ENCODE data around the gene SGF29.

DNA sequence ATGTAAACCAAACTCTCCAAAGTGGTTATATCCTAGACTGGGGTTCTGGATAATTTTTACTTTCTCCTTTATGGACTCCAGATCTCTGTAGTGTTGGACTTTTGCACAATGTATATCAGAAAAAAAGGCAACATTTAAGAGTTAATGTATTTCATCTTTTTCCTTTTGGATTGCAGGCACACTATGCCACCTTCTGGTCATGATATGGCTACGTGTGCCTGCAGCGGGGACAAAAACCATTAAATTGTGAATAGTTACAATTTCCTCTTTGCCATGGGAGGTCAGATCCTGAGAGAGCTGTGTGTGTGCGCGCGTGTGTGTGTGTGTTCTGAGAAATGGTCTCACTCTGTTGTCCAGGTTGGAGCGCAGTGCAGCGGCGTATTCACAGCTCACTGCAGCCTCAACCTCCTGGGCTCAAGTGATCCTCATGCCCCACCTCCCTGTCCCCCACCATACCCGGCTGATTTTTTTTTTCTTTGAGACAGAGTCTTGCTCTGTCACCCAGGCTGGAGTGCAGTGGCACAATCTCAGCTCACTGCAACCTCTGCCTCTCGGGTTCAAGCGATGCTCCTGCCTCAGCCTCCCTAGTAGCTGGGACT, 4.3 kb upstream of the SGF29 start:
- TF ChIP-seq CTCF (conservative IDR thresholded peaks at IDR 0.05 in 1 of 2, IDR thresholded peaks at IDR 0.05 in 1 of 2; ENCODE audit: low read depth in 1 of 2, low read length in 2 of 2): peak; percentile 54 to 64
- TF ChIP-seq EZH2 (IDR thresholded peaks at IDR 0.05; ENCODE audit: low read length, missing control alignments): no peak
